WERI-Rb-1 (cell line): Measurements from ENCODE around the gene RABEPK.
A peak's percentile ranks its signal among the peaks of the same experiment; 100 is the strongest.

Experiments
- DNase-seq: peaks from one replicate; pipeline ENCODE4 v3.0.0-alpha.2; 2020
- H3K27ac ChIP-seq: fragments of 250-450 bp; sonication (Bioruptor Pico); 2 replicates; pipeline ENCODE4 v1.5.1; 2020; ENCODE audit warnings: mild to moderate bottlenecking, moderate library complexity
- H3K27me3 ChIP-seq: fragments of 250-450 bp; sonication (Bioruptor Pico); 2 replicates; pipeline ENCODE4 v1.5.1; 2021; ENCODE audit warnings: mild to moderate bottlenecking, low read depth, moderate library complexity; ENCODE audit not compliant: insufficient read depth, severe bottlenecking
- H3K36me3 ChIP-seq: fragments of 250-450 bp; sonication (Bioruptor Pico); 2 replicates; pipeline ENCODE4 v1.5.1; 2020; ENCODE audit warnings: mild to moderate bottlenecking, moderate library complexity
- H3K4me3 ChIP-seq: 2 replicates; pipeline ENCODE4 v1.5.1; 2011; ENCODE audit warnings: low read depth, mild to moderate bottlenecking, control low read depth, low read length
- H3K9me3 ChIP-seq: fragments of 250-450 bp; sonication (Bioruptor Pico); 2 replicates; pipeline ENCODE4 v1.5.1; 2021; ENCODE audit warnings: mild to moderate bottlenecking, moderate library complexity; ENCODE audit not compliant: severe bottlenecking
- CTCF ChIP-seq: IDR thresholded peaks from 2 replicates; pipeline ENCODE4 v1.5.1; 2011; ENCODE audit warnings: low read depth, mild to moderate bottlenecking, control low read depth, inconsistent platforms, low read length

The RABEPK gene

GRCh38 chr9:125200216-125201047 lies at the start of gene RABEPK:
TSS of gene RABEPK (plus strand) at chr9:125200542. CDS start at chr9:125203014, 2,472 bp downstream.
- Histone ChIP-seq H3K27me3 (no peaks in the 10 kb centered on the region), H3K4me3 (peak within 1 kb of the TSS; percentile 56), H3K9me3 (no peaks in the 10 kb centered on the region), H3K27ac (peak within 1 kb of the TSS; percentile 83), H3K36me3 (peaks cover 15% of the 10 kb centered on the region)
- DNase-seq: peak; percentile 97
- no peak for TF ChIP-seq CTCF

- H3K9me3 ChIP-seq: no peaks in the 10 kb centered on the region
- peaks cover 46% of the 10 kb centered on the region for H3K36me3 ChIP-seq
- no peak overlapping the region for H3K27ac ChIP-seq
These were observed 48.6 kb upstream of the RABEPK start for GRCh38 chr9:125151730-125152129.

GRCh38 chr9:125153712-125154367 lies 46.5 kb upstream of the RABEPK start:
- H3K27ac ChIP-seq: no peak overlapping the region
- peaks cover 52% of the 10 kb centered on the region for H3K36me3 ChIP-seq
- H3K4me3 ChIP-seq: no peak overlapping the region
- DNase-seq: no peak
- no peaks in the 10 kb centered on the region for H3K9me3 ChIP-seq
- no peaks in the 10 kb centered on the region for H3K27me3 ChIP-seq
- no peak for TF ChIP-seq CTCF

More at GRCh38 chr9:125151730-125152129, 48.6 kb upstream of the RABEPK start:
- DNase-seq: no peak
- no peak overlapping the region for H3K4me3 ChIP-seq
- TF ChIP-seq CTCF: no peak
- H3K27me3 ChIP-seq: no peaks in the 10 kb centered on the region

- H3K27me3 ChIP-seq: no peaks in the 10 kb centered on the region
- no peaks in the 10 kb centered on the region for H3K9me3 ChIP-seq
- peaks cover 47% of the 10 kb centered on the region for H3K36me3 ChIP-seq
- no peak for TF ChIP-seq CTCF
- DNase-seq: no peak
- no peak overlapping the region for H3K27ac ChIP-seq
- H3K4me3 ChIP-seq: no peak overlapping the region
These were observed 43.8 kb upstream of the RABEPK start for GRCh38 chr9:125156551-125156950.

- Histone ChIP-seq H3K4me3 (no peak overlapping the region), H3K9me3 (no peaks in the 10 kb centered on the region), H3K27me3 (no peaks in the 10 kb centered on the region), H3K36me3 (peaks cover 38% of the 10 kb centered on the region), H3K27ac (no peak overlapping the region)
- DNase-seq: no peak
- TF ChIP-seq CTCF: no peak
These were observed 39.6 kb upstream of the RABEPK start for GRCh38 chr9:125160750-125161149.
